PC-3 (cell line): Measurements from ENCODE around the gene L3MBTL4. TPM values are rescaled to one million over a fixed set of nuclear protein-coding genes. Genes with fewer than 3 reads are reported as not detected.

ENCODE experiments used
- ATAC-seq: fragments of 200-7000 bp; cut with Tn5 transposase; 2 replicates; pipeline ENCODE4 v1.9.1; 2020; ENCODE audit warnings: mild to moderate bottlenecking, moderate library complexity
- BruUV-seq: library from RNA; stranded (reverse); fragments of 400-500 nt; replicated peaks from 2 replicates; lab custom pipeline; 2021; lab: Mats Ljungman, UMichigan
- CTCF ChIA-PET: fragments of 300-600 bp; sonication (Branson Sonifier 250); formaldehyde crosslinking; loops from one replicate; lab custom pipeline; 2022; ENCODE audit warnings: antibody characterized with exemption; lab: Charles Lee
- POLR2A ChIA-PET: fragments of 300-600 bp; sonication (Branson Sonifier 250); formaldehyde crosslinking; loops from one replicate; lab custom pipeline; 2022; ENCODE audit warnings: antibody characterized with exemption; ENCODE audit not compliant: unreplicated experiment; lab: Charles Lee
- DNase-seq: peaks from one replicate; pipeline ENCODE4 v3.0.0-alpha.2; 2015
- H2AFZ ChIP-seq: fragments of 300-600 bp; sonication (generic); 2 replicates; pipeline ENCODE4 v1.6.0; 2016; ENCODE audit warnings: antibody characterized with exemption, low read length
- H3F3A ChIP-seq: fragments of 300-600 bp; sonication (generic); one replicate; pipeline ENCODE4 v1.6.0; 2017; ENCODE audit warnings: antibody characterized with exemption, low read length, control low read depth, mild to moderate bottlenecking; ENCODE audit not compliant: unreplicated experiment
- H3K27ac ChIP-seq: fragments of 300-600 bp; sonication (generic); 2 replicates; pipeline ENCODE4 v1.5.1; 2016; ENCODE audit warnings: mild to moderate bottlenecking, low read length
- H3K27me3 ChIP-seq: fragments of 300-600 bp; sonication (generic); 2 replicates; pipeline ENCODE4 v1.6.1; 2016; ENCODE audit warnings: low read length, mixed read lengths
- H3K36me3 ChIP-seq: fragments of 300-600 bp; sonication (generic); 2 replicates; pipeline ENCODE4 v1.6.1; 2016; ENCODE audit warnings: low read depth, mixed run types, low read length, mixed read lengths
- H3K4me1 ChIP-seq: fragments of 300-600 bp; sonication (generic); 2 replicates; pipeline ENCODE4 v1.5.1; 2016; ENCODE audit warnings: low read length; ENCODE audit not compliant: insufficient read depth
- H3K4me2 ChIP-seq: fragments of 300-600 bp; sonication (generic); 2 replicates; pipeline ENCODE4 v1.6.0; 2016; ENCODE audit warnings: low read length
- H3K4me3 ChIP-seq: fragments of 300-600 bp; sonication (generic); 2 replicates; pipeline ENCODE4 v1.5.1; 2016; ENCODE audit warnings: mild to moderate bottlenecking, low read length, mixed read lengths
- H3K79me2 ChIP-seq: fragments of 300-600 bp; sonication (generic); 2 replicates; pipeline ENCODE4 v1.6.1; 2017; ENCODE audit warnings: low read length, mixed read lengths
- H3K9ac ChIP-seq: fragments of 300-600 bp; sonication (generic); 2 replicates; pipeline ENCODE4 v1.6.0; 2016; ENCODE audit warnings: mild to moderate bottlenecking, low read length
- H3K9me2 ChIP-seq: fragments of 300-600 bp; sonication (generic); replicated peaks from 2 replicates; pipeline ENCODE4 v1.6.1; 2016; ENCODE audit warnings: mixed run types, low read length, mixed read lengths
- H3K9me3 ChIP-seq: fragments of 300-600 bp; sonication (generic); 2 replicates; pipeline ENCODE4 v1.6.1; 2016; ENCODE audit warnings: low read length, mixed read lengths
- H4K20me1 ChIP-seq: fragments of 300-600 bp; sonication (generic); 2 replicates; pipeline ENCODE4 v1.6.1; 2016; ENCODE audit warnings: low read length, mixed read lengths
- CTCF ChIP-seq: fragments of 300-600 bp; sonication (generic); conservative IDR thresholded peaks from 2 replicates; pipeline ENCODE4 v1.5.1; 2017; ENCODE audit warnings: antibody characterized with exemption, low read depth, mild to moderate bottlenecking, low read length
- EZH2 ChIP-seq: fragments of 300-600 bp; sonication (generic); IDR thresholded peaks from one replicate; pipeline ENCODE4 v1.6.1; 2017; ENCODE audit warnings: antibody characterized with exemption, mild to moderate bottlenecking, low read length; ENCODE audit not compliant: unreplicated experiment
- EZH2phosphoT487 ChIP-seq: fragments of 300-600 bp; sonication (generic); IDR thresholded peaks from 2 replicates; pipeline ENCODE4 v1.6.1; 2018; ENCODE audit warnings: mild to moderate bottlenecking, antibody characterized with exemption, low read length, borderline replicate concordance
- intact Hi-C: fragments of 100-400 bp; cut with micrococcal nuclease; formaldehyde crosslinking; loops from 2 replicates; pipeline ENCODE4 v1.9.0; 2023
- total RNA-seq: library from RNA; depleted of rRNA; stranded (reverse); fragments of >200 nt; gene quantifications from 2 replicates; pipeline ENCODE4 v1.2.3, GENCODE V29; 2014

Gene L3MBTL4
- total RNA-seq, 1 experiment from 2014 or later, result 0.47 TPM

- peak; percentile 91 for ATAC-seq
- POLR2A ChIA-PET, result interaction anchor here (0.6 kb wide), 1 partner anchor 429 kb away, joined by 4 read pairs; no protein-coding TSS in a partner anchor
Observed at GRCh38 chr18:6328621-6329010, 86.1 kb downstream of the L3MBTL4 start.

GRCh38 chr18:6327895-6328620 lies 86.7 kb downstream of the L3MBTL4 start:
- BruUV-seq, result no TSS peak
- H3K4me3 ChIP-seq, result no peak overlapping the region
- no peaks in the 10 kb centered on the region for H3K27me3 ChIP-seq
- H3K9ac ChIP-seq, result no peak overlapping the region
- no peaks in the 10 kb centered on the region for H3F3A ChIP-seq
- intact Hi-C loops, result loop anchor here (1.0 kb wide), 1 partner anchor 24 kb away; no protein-coding TSS in a partner anchor
- TF ChIP-seq EZH2 (no peak), EZH2phosphoT487 (no peak)
- H4K20me1 ChIP-seq, result no peaks in the 10 kb centered on the region
- H3K27ac ChIP-seq, result no peak overlapping the region
- DNase-seq (peak; percentile 12), ATAC-seq (peak; percentile 80)
- H3K9me2 ChIP-seq, result no peaks in the 10 kb centered on the region
- no peaks in the 10 kb centered on the region for H3K79me2 ChIP-seq
- no peaks in the 10 kb centered on the region for H3K36me3 ChIP-seq
- H3K4me2 ChIP-seq, result no peak overlapping the region
- no peak overlapping the region for H2AFZ ChIP-seq
- peaks cover 10% of the 10 kb centered on the region for H3K4me1 ChIP-seq
- ChIA-PET POLR2A (no interaction called here), CTCF (interaction anchor here (0.6 kb wide), 1 partner anchor 557 kb away, joined by 6 read pairs; no protein-coding TSS in a partner anchor)
- H3K9me3 ChIP-seq, result no peaks in the 10 kb centered on the region

More at GRCh38 chr18:6328621-6329010, 86.1 kb downstream of the L3MBTL4 start:
- H3K36me3 ChIP-seq, result no peaks in the 10 kb centered on the region
- H4K20me1 ChIP-seq, result no peaks in the 10 kb centered on the region
- CTCF ChIA-PET, result interaction anchor here (0.5 to 0.6 kb wide), 2 partner anchors 38 to 557 kb away, joined by 6 to 7 read pairs; no protein-coding TSS in a partner anchor
- peaks cover 10% of the 10 kb centered on the region for H3K4me1 ChIP-seq
- H3K4me2 ChIP-seq, result no peak overlapping the region
- H3K4me3 ChIP-seq, result no peak overlapping the region
- H2AFZ ChIP-seq, result no peak overlapping the region
- no peaks in the 10 kb centered on the region for H3K9me2 ChIP-seq
- H3K27me3 ChIP-seq, result no peaks in the 10 kb centered on the region
- no peaks in the 10 kb centered on the region for H3K79me2 ChIP-seq
- no TSS peak for BruUV-seq
- no peak for TF ChIP-seq EZH2phosphoT487
- no peak for TF ChIP-seq CTCF
- TF ChIP-seq EZH2, result no peak
- H3K9me3 ChIP-seq, result no peaks in the 10 kb centered on the region
- no peaks in the 10 kb centered on the region for H3F3A ChIP-seq
- no peak overlapping the region for H3K9ac ChIP-seq
- DNase-seq, result peak; percentile 46
- no peak overlapping the region for H3K27ac ChIP-seq
- intact Hi-C loops, result loop anchor here (1.0 kb wide), 1 partner anchor 24 kb away; no protein-coding TSS in a partner anchor

GRCh38 chr18:6327485-6327884 lies 87.2 kb downstream of the L3MBTL4 start:
- intact Hi-C loops, result no loop called here
- ChIA-PET POLR2A (no interaction called here), CTCF (no interaction called here)
- H3K4me3 ChIP-seq, result no peak overlapping the region
- H3K4me1 ChIP-seq, result peaks cover 10% of the 10 kb centered on the region
- H3K9me3 ChIP-seq, result no peaks in the 10 kb centered on the region
- H3K4me2 ChIP-seq, result no peak overlapping the region
- H3K27ac ChIP-seq, result no peak overlapping the region
- ATAC-seq (no peak), DNase-seq (no peak)
- no peaks in the 10 kb centered on the region for H3F3A ChIP-seq
- H2AFZ ChIP-seq, result no peak overlapping the region
- H3K9ac ChIP-seq, result no peak overlapping the region
- TF ChIP-seq EZH2, result no peak
- TF ChIP-seq CTCF, result no peak
- TF ChIP-seq EZH2phosphoT487, result no peak
- no TSS peak for BruUV-seq
- H3K79me2 ChIP-seq, result no peaks in the 10 kb centered on the region
- H3K9me2 ChIP-seq, result no peaks in the 10 kb centered on the region
- H3K36me3 ChIP-seq, result no peaks in the 10 kb centered on the region
- no peaks in the 10 kb centered on the region for H3K27me3 ChIP-seq
- no peaks in the 10 kb centered on the region for H4K20me1 ChIP-seq
